B cell (primary cell): Measurements from ENCODE around the gene TMBIM6. TPM values are rescaled to one million over a fixed set of nuclear protein-coding genes. Genes with fewer than 3 reads are reported as not detected.

ENCODE experiments used
- ATAC-seq: fragments of 200-7000 bp; cut with Tn5 transposase; one replicate; pipeline ENCODE4 v1.10.0; 2021; ENCODE audit warnings: low read depth, mild to moderate bottlenecking, moderate number of reproducible peaks, moderate library complexity
- CTCF ChIA-PET: fragments of 350-600 bp; sonication (Branson Sonifier 250); formaldehyde crosslinking; loops from one replicate; lab custom pipeline; 2021; ENCODE audit warnings: antibody characterized with exemption, inconsistent platforms; lab: Charles Lee
- POLR2A ChIA-PET: fragments of 350-600 bp; sonication (Branson Sonifier 250); formaldehyde crosslinking; loops from one replicate; lab custom pipeline; 2021; ENCODE audit warnings: antibody characterized with exemption; lab: Charles Lee
- DNase-seq: peaks from one replicate; pipeline ENCODE4 v3.0.0; 2013
- H2AFZ ChIP-seq: 2 replicates; pipeline ENCODE4 v1.6.1; 2012; ENCODE audit warnings: mild to moderate bottlenecking, low read depth, low read length; ENCODE audit not compliant: insufficient read depth, poor library complexity, severe bottlenecking
- H3K27ac ChIP-seq, 2 donors: 1 replicate in 1 of 2; 2 replicates in 1 of 2; pipeline ENCODE4 v1.5.1; 2012 to 2013; ENCODE audit warnings: low read length in 2 of 2, mild to moderate bottlenecking in 2 of 2, moderate library complexity in 1 of 2
- H3K27me3 ChIP-seq, 4 experiments: fragments of 200-600 bp in 1 of 4; sonication (generic) in 1 of 4; replicated peaks in 1 of 4; 1 replicate in 2 of 4; 2 replicates in 2 of 4; pipeline versions ENCODE4 v1.6.1 to v1.7.0; 2013 to 2016; ENCODE audit warnings: low read length in 3 of 4, mild to moderate bottlenecking in 2 of 4, mixed read lengths in 1 of 4, moderate library complexity in 1 of 4; ENCODE audit not compliant: insufficient read depth in 4 of 4, control insufficient read depth in 3 of 4; ENCODE audit errors: control extremely low read depth in 1 of 4
- H3K36me3 ChIP-seq, 2 experiments: replicated peaks in 1 of 2; 1 replicate in 1 of 2; 2 replicates in 1 of 2; pipeline versions ENCODE4 v1.6.1 to v1.7.1; 2013; ENCODE audit warnings: low read length in 1 of 2; ENCODE audit not compliant: insufficient read depth in 2 of 2, control insufficient read depth in 1 of 2; ENCODE audit errors: control extremely low read depth in 1 of 2, extremely low read depth in 1 of 2
- H3K4me1 ChIP-seq, 2 donors: fragments of 200-600 bp in 1 of 2; sonication (generic) in 1 of 2; 1 replicate in 1 of 2; 2 replicates in 1 of 2; pipeline versions ENCODE4 v1.5.1 to v1.6.1; 2013 to 2017; ENCODE audit warnings: low read length in 2 of 2; ENCODE audit not compliant: control insufficient read depth in 2 of 2, insufficient read depth in 2 of 2
- H3K4me2 ChIP-seq: replicated peaks from 2 replicates; pipeline ENCODE3; 2012; ENCODE audit warnings: mild to moderate bottlenecking, low read depth, low read length; ENCODE audit not compliant: poor library complexity, severe bottlenecking
- H3K4me3 ChIP-seq, 5 experiments: fragments of 200-600 bp in 1 of 5; sonication (generic) in 1 of 5; 1 replicate in 3 of 5; 2 replicates in 2 of 5; pipeline versions ENCODE4 v1.5.1 to v1.7.0; 2011 to 2016; ENCODE audit warnings: low read length in 4 of 5, mild to moderate bottlenecking in 4 of 5, low read depth in 2 of 5, control low read depth in 1 of 5, moderate library complexity in 1 of 5; ENCODE audit not compliant: insufficient read depth in 1 of 5; ENCODE audit errors: control extremely low read depth in 1 of 5, extremely low read depth in 1 of 5
- H3K79me2 ChIP-seq: fragments of 200-600 bp; sonication (generic); one replicate; pipeline ENCODE4 v1.6.0; 2016; ENCODE audit warnings: low read length; ENCODE audit not compliant: control insufficient read depth, insufficient read depth
- H3K9ac ChIP-seq: fragments of 200-600 bp; sonication (generic); 2 replicates; pipeline ENCODE4 v1.6.1; 2017; ENCODE audit warnings: mild to moderate bottlenecking, low read length, moderate library complexity
- H3K9me3 ChIP-seq, 3 donors: one replicate each; pipeline versions ENCODE4 v1.6.1 to v1.7.1; 2013; ENCODE audit warnings: low read length in 2 of 3; ENCODE audit not compliant: control insufficient read depth in 2 of 3, insufficient read depth in 1 of 3; ENCODE audit errors: control extremely low read depth in 1 of 3
- H4K20me1 ChIP-seq: 2 replicates; pipeline ENCODE4 v1.6.0; 2012; ENCODE audit warnings: mild to moderate bottlenecking, low read length; ENCODE audit not compliant: insufficient read depth, control insufficient read depth, poor library complexity, severe bottlenecking
- H3K27ac Mint-ChIP-seq: one replicate; pipeline ENCODE4 v1.8.0; 2021; ENCODE audit warnings: mixed read lengths
- H3K27me3 Mint-ChIP-seq: one replicate; pipeline ENCODE4 v1.8.0; 2021; ENCODE audit warnings: mixed read lengths
- H3K4me1 Mint-ChIP-seq: one replicate; pipeline ENCODE4 v1.8.0; 2021; ENCODE audit warnings: mixed read lengths
- H3K4me3 Mint-ChIP-seq: one replicate; pipeline ENCODE4 v1.8.0; 2021; ENCODE audit warnings: mixed read lengths
- H3K9me3 Mint-ChIP-seq: one replicate; pipeline ENCODE4 v1.8.0; 2022; ENCODE audit warnings: mixed read lengths; ENCODE audit not compliant: insufficient read depth
- EZH2 ChIP-seq: IDR thresholded peaks from 2 replicates; pipeline ENCODE4 v1.6.1; 2012; ENCODE audit warnings: borderline replicate concordance, low read depth, mild to moderate bottlenecking, moderate library complexity, low read length; ENCODE audit not compliant: insufficient read depth, poor library complexity, severe bottlenecking
- WGBS: methylation state at CpG from one replicate; pipeline ENCODE4 v1.1.5; 2013; ENCODE audit warnings: missing lambda C conversion rate; ENCODE audit not compliant: insufficient coverage; 5-methylcytosine and 5-hydroxymethylcytosine counted together
- intact Hi-C: fragments of 100-400 bp; cut with micrococcal nuclease; formaldehyde crosslinking; loops from one replicate; pipeline ENCODE4 v1.10.0; 2022
- polyA plus RNA-seq: library from polyadenylated mRNA; depleted of rRNA; stranded (reverse); fragments of >200 nt; gene quantifications from 2 replicates; pipeline ENCODE4 v1.2.3, GENCODE V29; 2012
- total RNA-seq, 2 donors: library from RNA; stranded (reverse); fragments of 120-200 nt in 1 of 2; gene quantifications; 1 replicate in 1 of 2; 2 replicates in 1 of 2; pipeline versions ENCODE4 v1.2.3 to v1.2.4, GENCODE V29; 2013 to 2022
- TF ChIP-seq, protein P1 (sequence below): fragments of 200-600 bp; IDR thresholded peaks from one replicate; pipeline ENCODE4 v1.8.0; 2022; ENCODE audit warnings: antibody characterized with exemption, mild to moderate bottlenecking

The TMBIM6 gene
- total and polyA plus RNA-seq, 2 donors (not counting 1 experiment from before 2014, with no cell fraction given): 178 to 336 TPM

DNA sequence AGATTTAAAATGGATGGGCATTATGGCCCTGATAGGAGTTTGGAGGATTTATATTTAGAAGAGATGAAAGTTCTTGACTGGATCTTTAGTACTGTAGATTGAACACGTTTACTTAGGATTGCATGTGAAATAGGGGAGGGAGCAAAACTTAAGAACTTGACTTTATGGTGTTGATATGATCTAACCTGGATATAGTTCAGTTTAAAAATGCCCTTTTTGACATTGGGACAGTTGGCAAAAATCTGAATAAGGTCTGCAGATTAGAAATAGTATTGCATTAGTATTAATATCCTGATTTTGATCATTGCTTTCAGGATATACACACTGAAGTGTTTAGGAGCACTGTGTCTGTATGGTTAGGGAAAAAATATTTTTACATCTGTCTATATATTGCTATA, 9.6 kb downstream of the TMBIM6 start:
- no peaks in the 10 kb centered on the region for H3K27me3 ChIP-seq
- H3K4me3 Mint-ChIP-seq: peak overlapping the region; percentile 11
- H3K4me1 ChIP-seq: peaks cover 37 to 54% of the 10 kb centered on the region in 2 donors
- no peak overlapping the region for H3K4me3 ChIP-seq
- intact Hi-C loops: no loop called here
- DNase-seq: no peak
- H3K27me3 Mint-ChIP-seq: no peaks in the 10 kb centered on the region
- no peak overlapping the region for H3K9ac ChIP-seq
- H3K9me3 ChIP-seq: no peaks in the 10 kb centered on the region
- TF ChIP-seq, protein P1, sequence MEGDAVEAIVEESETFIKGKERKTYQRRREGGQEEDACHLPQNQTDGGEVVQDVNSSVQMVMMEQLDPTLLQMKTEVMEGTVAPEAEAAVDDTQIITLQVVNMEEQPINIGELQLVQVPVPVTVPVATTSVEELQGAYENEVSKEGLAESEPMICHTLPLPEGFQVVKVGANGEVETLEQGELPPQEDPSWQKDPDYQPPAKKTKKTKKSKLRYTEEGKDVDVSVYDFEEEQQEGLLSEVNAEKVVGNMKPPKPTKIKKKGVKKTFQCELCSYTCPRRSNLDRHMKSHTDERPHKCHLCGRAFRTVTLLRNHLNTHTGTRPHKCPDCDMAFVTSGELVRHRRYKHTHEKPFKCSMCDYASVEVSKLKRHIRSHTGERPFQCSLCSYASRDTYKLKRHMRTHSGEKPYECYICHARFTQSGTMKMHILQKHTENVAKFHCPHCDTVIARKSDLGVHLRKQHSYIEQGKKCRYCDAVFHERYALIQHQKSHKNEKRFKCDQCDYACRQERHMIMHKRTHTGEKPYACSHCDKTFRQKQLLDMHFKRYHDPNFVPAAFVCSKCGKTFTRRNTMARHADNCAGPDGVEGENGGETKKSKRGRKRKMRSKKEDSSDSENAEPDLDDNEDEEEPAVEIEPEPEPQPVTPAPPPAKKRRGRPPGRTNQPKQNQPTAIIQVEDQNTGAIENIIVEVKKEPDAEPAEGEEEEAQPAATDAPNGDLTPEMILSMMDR: no peak
- TF ChIP-seq EZH2: no peak
- 80% methylated on average over 1 of the region's 1 CpG for WGBS
- CTCF ChIA-PET: interaction anchor here (0.7 kb wide), 1 partner anchor 99 kb away, joined by 4 read pairs; no protein-coding TSS in a partner anchor
- H3K27ac Mint-ChIP-seq: peak overlapping the region; percentile 43
- H3K36me3 ChIP-seq: peaks cover 7 to 37% of the 10 kb centered on the region in 2 experiments
- H2AFZ ChIP-seq: no peak overlapping the region
- no peaks in the 10 kb centered on the region for H3K9me3 Mint-ChIP-seq
- peaks cover 80% of the 10 kb centered on the region for H3K4me1 Mint-ChIP-seq
- H4K20me1 ChIP-seq: peaks cover 100% of the 10 kb centered on the region
- H3K27ac ChIP-seq: peak overlapping the region in 1 of 2 donors; percentile 44
- peak overlapping the region; percentile 7 for H3K4me2 ChIP-seq
- H3K79me2 ChIP-seq: peaks cover 98% of the 10 kb centered on the region
- no peak for ATAC-seq
- POLR2A ChIA-PET: interaction anchor here (0.7 kb wide), 1 partner anchor 16 kb away, joined by 5 read pairs; no protein-coding TSS in a partner anchor

DNA sequence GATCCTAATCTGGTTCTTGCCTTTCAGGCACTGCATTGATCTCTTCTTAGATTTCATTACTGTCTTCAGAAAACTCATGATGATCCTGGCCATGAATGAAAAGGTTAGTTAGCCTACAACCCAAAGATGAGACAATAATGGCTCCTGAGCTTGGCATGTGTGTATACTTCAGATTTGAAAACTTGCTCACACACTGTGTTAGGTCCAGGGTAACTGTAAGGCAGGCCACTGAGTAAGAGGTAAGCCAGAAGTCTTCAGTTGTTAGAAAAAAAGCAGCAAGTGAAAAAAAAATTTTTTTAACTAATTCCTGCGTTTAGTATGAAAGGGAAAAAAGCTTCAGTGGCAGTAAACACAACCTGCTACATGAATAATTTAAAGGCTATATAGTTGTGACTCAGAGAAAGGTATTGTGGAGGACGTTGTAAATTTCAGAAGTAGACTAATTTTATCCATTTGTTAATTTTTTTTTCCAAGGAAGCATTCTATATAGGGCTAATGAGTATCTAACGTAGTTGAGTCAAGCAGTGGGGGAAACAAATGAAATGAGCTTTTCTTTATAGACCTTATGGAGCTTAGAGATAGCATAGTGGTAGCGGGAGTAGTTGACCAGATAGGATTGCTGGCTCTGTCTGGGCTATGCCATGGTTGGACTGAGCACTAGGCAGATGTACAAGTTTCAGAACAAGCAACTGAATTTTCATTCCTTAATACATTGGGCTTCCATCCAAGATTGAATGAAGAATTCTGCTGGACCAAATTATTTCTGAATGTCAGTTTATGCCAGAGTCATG, 20.5 kb downstream of the TMBIM6 start:
- H3K4me2 ChIP-seq: no peak overlapping the region
- TF ChIP-seq, protein P1: no peak
- no peak for TF ChIP-seq EZH2
- H3K27ac ChIP-seq: peak overlapping the region in 1 of 2 donors; percentile 50
- H2AFZ ChIP-seq: no peak overlapping the region
- DNase-seq (no peak), ATAC-seq (no peak)
- ChIA-PET CTCF (interaction anchor here (0.6 to 5.7 kb wide), 28 partner anchors 8 to 252 kb away, joined by 3 to 58 read pairs (median 4); partner anchors contain the start of genes BCDIN3D, NCKAP5L and TMBIM6), POLR2A (interaction anchor here (1.1 kb wide), 1 partner anchor 20 kb away, joined by 9 read pairs; the partner anchor contains the start of gene TMBIM6)
- peaks cover 51% of the 10 kb centered on the region for H4K20me1 ChIP-seq
- H3K9me3 Mint-ChIP-seq: no peaks in the 10 kb centered on the region
- no peaks in the 10 kb centered on the region for H3K9me3 ChIP-seq
- H3K4me1 ChIP-seq: peaks cover 12 to 14% of the 10 kb centered on the region in 2 donors
- H3K27me3 Mint-ChIP-seq: no peaks in the 10 kb centered on the region
- no peak overlapping the region for H3K9ac ChIP-seq
- H3K27me3 ChIP-seq: no peaks in the 10 kb centered on the region
- peaks cover 18% of the 10 kb centered on the region for H3K4me1 Mint-ChIP-seq
- intact Hi-C loops: no loop called here
- WGBS: 92% methylated on average over 2 of the region's 4 CpGs
- H3K4me3 Mint-ChIP-seq: no peak overlapping the region
- H3K79me2 ChIP-seq: peaks cover 13% of the 10 kb centered on the region
- H3K4me3 ChIP-seq: no peak overlapping the region
- peaks cover 18 to 75% of the 10 kb centered on the region in 2 experiments for H3K36me3 ChIP-seq
- H3K27ac Mint-ChIP-seq: peak overlapping the region; percentile 26
